NT2/D1 (cell line): ENCODE measurements around the gene BUD13.

Experiments used
- SUZ12 ChIP-seq: IDR thresholded peaks from 2 replicates; pipeline ENCODE4 v1.6.1; 2011; ENCODE audit not compliant: insufficient read length, insufficient read depth; ENCODE audit errors: extremely low read depth
- YY1 ChIP-seq: IDR thresholded peaks from 2 replicates; pipeline ENCODE4 v1.6.1; 2011; ENCODE audit not compliant: insufficient read length, insufficient read depth
- ZNF274 ChIP-seq: IDR thresholded peaks from 2 replicates; pipeline ENCODE4 v1.6.1; 2011; ENCODE audit warnings: mild to moderate bottlenecking, low read depth, low read length

DNA sequence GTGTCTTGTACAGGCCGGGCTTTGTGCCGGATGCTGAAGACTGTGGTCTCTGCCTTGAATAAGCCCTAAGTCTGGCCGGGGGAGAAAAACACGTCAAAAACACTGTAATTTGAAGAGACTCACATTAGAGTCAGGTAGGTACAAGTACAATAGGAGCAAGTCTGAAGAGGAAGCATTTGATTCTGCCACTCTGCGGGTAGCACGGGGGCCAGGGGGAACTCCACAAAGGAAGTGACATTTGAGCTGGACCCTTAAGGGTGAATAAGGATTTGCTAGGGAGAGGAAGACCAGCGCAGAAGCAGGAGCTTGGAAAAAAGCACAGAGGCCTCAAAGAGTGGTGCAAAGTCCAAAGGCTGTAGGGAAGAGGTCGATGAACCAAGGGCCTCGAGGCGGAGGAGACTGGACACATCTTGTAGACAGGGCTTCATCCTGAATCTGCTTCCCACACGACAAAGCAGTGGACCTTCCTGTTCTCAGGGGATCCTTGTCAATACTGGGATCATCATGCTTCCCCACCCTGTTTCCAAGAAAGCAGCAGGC lies 38.7 kb downstream of the BUD13 start:
- TF ChIP-seq YY1 = no peak
- TF ChIP-seq ZNF274 = no peak
- no peak for TF ChIP-seq SUZ12
